HepG2 (cell line): Measurements from ENCODE around the gene GAN. TPM values are rescaled to one million over a fixed set of nuclear protein-coding genes. Genes with fewer than 3 reads are reported as not detected.

Experiments used
- ARID5B ChIP-seq: IDR thresholded peaks from 2 replicates; pipeline ENCODE4 v1.4.0; 2020; ENCODE audit warnings: mild to moderate bottlenecking, missing genetic modification reagents
- POGK ChIP-seq: sonication (generic); formaldehyde crosslinking; conservative IDR thresholded peaks from 2 replicates; pipeline ENCODE4 v1.8.0; 2022; ENCODE audit warnings: mild to moderate bottlenecking, moderate library complexity, missing genetic modification reagents
- PRPF4 ChIP-seq: fragments of 200-400 bp; formaldehyde crosslinking; IDR thresholded peaks from 2 replicates; pipeline ENCODE4 v1.6.1; 2016; ENCODE audit warnings: low read length, low read depth; ENCODE audit not compliant: poor library complexity, severe bottlenecking
- RARA ChIP-seq: IDR thresholded peaks from 2 replicates; pipeline ENCODE4 v1.6.1; 2016; ENCODE audit warnings: missing genetic modification reagents, missing compliant biosample characterization
- XBP1 ChIP-seq: sonication (generic); formaldehyde crosslinking; IDR thresholded peaks from 2 replicates; pipeline ENCODE4 v1.5.0; 2020; ENCODE audit warnings: missing genetic modification reagents
- ZBTB25 ChIP-seq: IDR thresholded peaks from 2 replicates; pipeline ENCODE4 v1.6.1; 2018; ENCODE audit warnings: missing genetic modification reagents
- ZNF138 ChIP-seq: sonication (generic); formaldehyde crosslinking; IDR thresholded peaks from 2 replicates; pipeline ENCODE4 v1.5.0; 2020; ENCODE audit warnings: mild to moderate bottlenecking, low read depth, missing genetic modification reagents
- ZNF274 ChIP-seq: sonication (generic); formaldehyde crosslinking; IDR thresholded peaks from 2 replicates; pipeline ENCODE4 v1.5.1; 2020; ENCODE audit warnings: mild to moderate bottlenecking, missing genetic modification reagents
- polyA plus RNA-seq, 8 experiments: library from polyadenylated mRNA; depleted of rRNA in 3 of 8; stranded (reverse) in 7 of 8; unstranded in 1 of 8; fragments of >200 nt; fragmentation: Illumina TruSeq in 4 of 8; extraction: Trizol in 4 of 8; gene quantifications; 2 replicates each; pipeline versions ENCODE4 v1.2.1 to v1.2.3, GENCODE V29; 2011 to 2016; ENCODE audit warnings: low read depth in 4 of 8, missing spikeins in 1 of 8, mixed read lengths in 1 of 8; ENCODE audit not compliant: insufficient read depth in 1 of 8
- total RNA-seq, 5 experiments: library from RNA; depleted of rRNA; stranded (reverse); fragments of >200 nt; fragmentation: Illumina TruSeq; extraction: Trizol; gene quantifications; 2 replicates each; pipeline ENCODE4 v1.2.3, GENCODE V29; 2016; ENCODE audit warnings: low read depth in 1 of 5
- TF ChIP-seq, protein P1 (sequence below): sonication (generic); formaldehyde crosslinking; IDR thresholded peaks from 2 replicates; pipeline ENCODE4 v1.4.0; 2020; ENCODE audit warnings: missing genetic modification reagents
- TF ChIP-seq, protein P2 (sequence below): sonication (generic); formaldehyde crosslinking; IDR thresholded peaks from 2 replicates; pipeline ENCODE4 v1.5.1; 2020; ENCODE audit warnings: missing genetic modification reagents, mild to moderate bottlenecking, borderline replicate concordance
- TF ChIP-seq, protein P3 (sequence below): sonication (generic); formaldehyde crosslinking; IDR thresholded peaks from 2 replicates; pipeline ENCODE4 v1.4.0; 2020; ENCODE audit warnings: missing genetic modification reagents, low read depth, mild to moderate bottlenecking, borderline replicate concordance

GAN gene
- total and polyA plus RNA-seq, 2 of the 13 experiments (the other 11 are each of a cell fraction or from before 2014, with no cell fraction given) = 4.3 to 11.0 TPM

- TF ChIP-seq ZBTB25 (peak; percentile 81; the same call in 1 of the 2 replicates), PRPF4 (no peak), XBP1 (CRISPR knock-in tag) (no peak), ARID5B (CRISPR knock-in tag) (peak; percentile 68; the same call in 1 of the 2 replicates), ZNF274 (CRISPR knock-in tag) (peak; percentile 80; the same call in 1 of the 2 replicates), RARA (no peak), ZNF138 (CRISPR knock-in tag) (peak; percentile 88; the same call in 1 of the 2 replicates), POGK (CRISPR knock-in tag) (peak; percentile 90; the same call in 1 of the 2 replicates)
- TF ChIP-seq, protein P1, sequence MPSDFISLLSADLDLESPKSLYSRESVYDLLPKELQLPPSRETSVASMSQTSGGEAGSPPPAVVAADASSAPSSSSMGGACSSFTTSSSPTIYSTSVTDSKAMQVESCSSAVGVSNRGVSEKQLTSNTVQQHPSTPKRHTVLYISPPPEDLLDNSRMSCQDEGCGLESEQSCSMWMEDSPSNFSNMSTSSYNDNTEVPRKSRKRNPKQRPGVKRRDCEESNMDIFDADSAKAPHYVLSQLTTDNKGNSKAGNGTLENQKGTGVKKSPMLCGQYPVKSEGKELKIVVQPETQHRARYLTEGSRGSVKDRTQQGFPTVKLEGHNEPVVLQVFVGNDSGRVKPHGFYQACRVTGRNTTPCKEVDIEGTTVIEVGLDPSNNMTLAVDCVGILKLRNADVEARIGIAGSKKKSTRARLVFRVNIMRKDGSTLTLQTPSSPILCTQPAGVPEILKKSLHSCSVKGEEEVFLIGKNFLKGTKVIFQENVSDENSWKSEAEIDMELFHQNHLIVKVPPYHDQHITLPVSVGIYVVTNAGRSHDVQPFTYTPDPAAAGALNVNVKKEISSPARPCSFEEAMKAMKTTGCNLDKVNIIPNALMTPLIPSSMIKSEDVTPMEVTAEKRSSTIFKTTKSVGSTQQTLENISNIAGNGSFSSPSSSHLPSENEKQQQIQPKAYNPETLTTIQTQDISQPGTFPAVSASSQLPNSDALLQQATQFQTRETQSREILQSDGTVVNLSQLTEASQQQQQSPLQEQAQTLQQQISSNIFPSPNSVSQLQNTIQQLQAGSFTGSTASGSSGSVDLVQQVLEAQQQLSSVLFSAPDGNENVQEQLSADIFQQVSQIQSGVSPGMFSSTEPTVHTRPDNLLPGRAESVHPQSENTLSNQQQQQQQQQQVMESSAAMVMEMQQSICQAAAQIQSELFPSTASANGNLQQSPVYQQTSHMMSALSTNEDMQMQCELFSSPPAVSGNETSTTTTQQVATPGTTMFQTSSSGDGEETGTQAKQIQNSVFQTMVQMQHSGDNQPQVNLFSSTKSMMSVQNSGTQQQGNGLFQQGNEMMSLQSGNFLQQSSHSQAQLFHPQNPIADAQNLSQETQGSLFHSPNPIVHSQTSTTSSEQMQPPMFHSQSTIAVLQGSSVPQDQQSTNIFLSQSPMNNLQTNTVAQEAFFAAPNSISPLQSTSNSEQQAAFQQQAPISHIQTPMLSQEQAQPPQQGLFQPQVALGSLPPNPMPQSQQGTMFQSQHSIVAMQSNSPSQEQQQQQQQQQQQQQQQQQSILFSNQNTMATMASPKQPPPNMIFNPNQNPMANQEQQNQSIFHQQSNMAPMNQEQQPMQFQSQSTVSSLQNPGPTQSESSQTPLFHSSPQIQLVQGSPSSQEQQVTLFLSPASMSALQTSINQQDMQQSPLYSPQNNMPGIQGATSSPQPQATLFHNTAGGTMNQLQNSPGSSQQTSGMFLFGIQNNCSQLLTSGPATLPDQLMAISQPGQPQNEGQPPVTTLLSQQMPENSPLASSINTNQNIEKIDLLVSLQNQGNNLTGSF = peak; percentile 87; the same call in 1 of the 2 replicates
- TF ChIP-seq, protein P2, sequence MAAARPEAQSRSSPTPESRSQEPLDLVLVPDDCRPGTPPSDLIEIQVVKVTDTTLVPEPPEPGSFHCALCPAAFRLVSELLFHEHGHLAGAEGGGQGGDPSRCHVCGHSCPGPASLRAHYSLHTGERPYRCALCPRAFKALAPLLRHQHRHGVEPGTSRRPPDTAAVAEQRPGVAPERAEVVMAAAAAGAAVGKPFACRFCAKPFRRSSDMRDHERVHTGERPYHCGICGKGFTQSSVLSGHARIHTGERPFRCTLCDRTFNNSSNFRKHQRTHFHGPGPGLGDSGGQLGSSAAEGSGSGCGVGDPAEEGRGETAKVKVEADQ (CRISPR knock-in tag) = peak; percentile 94
- TF ChIP-seq, protein P3, sequence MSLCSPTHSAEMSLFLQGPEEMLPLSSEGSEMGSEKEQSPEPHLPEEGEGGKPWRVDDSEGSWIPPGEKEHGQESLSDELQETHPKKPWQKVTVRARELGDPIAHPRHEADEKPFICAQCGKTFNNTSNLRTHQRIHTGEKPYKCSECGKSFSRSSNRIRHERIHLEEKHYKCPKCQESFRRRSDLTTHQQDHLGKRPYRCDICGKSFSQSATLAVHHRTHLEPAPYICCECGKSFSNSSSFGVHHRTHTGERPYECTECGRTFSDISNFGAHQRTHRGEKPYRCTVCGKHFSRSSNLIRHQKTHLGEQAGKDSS (CRISPR knock-in tag) = peak; percentile 48; the same call in 1 of the 2 replicates
Measured at GRCh38 chr16:81314603-81315270, at the start of gene GAN (continued).
